ENCODE data around the gene C16orf78.

Gene C16orf78

DNA sequence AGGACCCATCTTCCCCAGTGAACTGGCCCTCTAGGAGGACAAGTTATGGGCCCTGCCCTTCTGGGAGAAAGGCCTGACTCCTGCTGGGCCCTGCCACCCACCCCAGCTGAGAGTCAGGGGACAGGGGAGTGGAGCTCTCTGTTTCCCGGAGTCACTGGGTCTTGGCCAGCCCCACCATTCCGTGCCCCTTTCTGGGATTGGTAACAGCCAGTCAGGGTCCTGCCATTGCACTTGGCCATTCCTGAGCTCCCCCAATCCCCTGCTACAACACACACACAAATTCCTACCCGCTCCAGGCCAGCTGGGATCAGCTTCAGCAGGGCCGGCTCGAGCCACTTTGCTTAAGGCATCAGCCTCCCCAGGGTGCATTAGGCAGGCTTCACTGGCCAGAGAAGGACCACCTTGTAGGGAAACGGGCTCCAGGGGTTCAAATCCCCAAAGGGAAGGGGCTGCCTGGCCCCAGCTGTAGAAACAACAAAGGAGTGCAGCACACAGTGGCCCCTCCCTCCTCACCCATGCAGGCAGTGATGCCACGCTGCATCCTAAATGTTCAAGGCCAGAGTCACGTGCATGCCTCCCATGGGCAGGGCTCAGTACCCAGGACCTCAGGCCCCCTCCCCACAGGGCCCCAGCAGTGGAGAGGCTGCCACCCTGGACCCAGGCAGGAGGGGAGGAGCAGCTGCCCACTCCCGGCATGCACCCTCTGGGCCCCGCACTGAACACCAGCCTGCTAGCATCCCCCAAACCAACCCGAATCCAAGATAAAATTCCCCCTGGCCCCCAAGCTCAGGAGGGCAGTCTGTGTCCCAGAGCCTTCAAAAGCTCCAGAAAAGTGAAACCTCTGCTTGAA, 37.7 kb downstream of the C16orf78 start:
- no peak for DNase-seq (ENCODE audit: low read depth)
- H3K4me3 ChIP-seq (ENCODE audit: low read depth, low read length): no peak overlapping the region
- TF ChIP-seq, protein P1, sequence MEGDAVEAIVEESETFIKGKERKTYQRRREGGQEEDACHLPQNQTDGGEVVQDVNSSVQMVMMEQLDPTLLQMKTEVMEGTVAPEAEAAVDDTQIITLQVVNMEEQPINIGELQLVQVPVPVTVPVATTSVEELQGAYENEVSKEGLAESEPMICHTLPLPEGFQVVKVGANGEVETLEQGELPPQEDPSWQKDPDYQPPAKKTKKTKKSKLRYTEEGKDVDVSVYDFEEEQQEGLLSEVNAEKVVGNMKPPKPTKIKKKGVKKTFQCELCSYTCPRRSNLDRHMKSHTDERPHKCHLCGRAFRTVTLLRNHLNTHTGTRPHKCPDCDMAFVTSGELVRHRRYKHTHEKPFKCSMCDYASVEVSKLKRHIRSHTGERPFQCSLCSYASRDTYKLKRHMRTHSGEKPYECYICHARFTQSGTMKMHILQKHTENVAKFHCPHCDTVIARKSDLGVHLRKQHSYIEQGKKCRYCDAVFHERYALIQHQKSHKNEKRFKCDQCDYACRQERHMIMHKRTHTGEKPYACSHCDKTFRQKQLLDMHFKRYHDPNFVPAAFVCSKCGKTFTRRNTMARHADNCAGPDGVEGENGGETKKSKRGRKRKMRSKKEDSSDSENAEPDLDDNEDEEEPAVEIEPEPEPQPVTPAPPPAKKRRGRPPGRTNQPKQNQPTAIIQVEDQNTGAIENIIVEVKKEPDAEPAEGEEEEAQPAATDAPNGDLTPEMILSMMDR (IDR thresholded peaks at IDR 0.05; ENCODE audit: insufficient read depth, low read depth, low read length, missing control alignments): no peak

DNA sequence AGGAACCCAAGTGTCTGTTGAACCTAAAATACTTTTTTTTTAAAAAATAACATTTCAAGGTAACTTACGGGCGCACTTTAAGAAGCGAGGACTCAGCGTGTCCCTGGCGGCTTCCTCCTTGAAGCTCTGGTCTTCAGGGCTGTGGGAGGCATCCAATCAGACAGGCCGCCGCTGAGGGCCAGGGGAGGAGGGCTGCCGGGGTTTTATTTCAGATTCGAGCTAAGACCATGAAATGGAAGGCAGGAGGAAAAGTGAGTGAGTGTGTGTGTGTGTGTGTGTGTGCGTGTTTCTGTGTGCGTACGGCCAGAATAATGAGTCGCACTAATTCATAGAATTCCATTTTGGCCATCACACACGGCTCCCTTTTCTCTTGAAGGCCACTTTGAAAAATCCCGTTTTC, 41.1 kb downstream of the C16orf78 start:
- no peak for DNase-seq (ENCODE audit: low read depth)
- TF ChIP-seq, protein P1 (IDR thresholded peaks at IDR 0.05; ENCODE audit: insufficient read depth, low read depth, low read length, missing control alignments): no peak
- no peak overlapping the region for H3K4me3 ChIP-seq (ENCODE audit: low read depth, low read length)

DNA sequence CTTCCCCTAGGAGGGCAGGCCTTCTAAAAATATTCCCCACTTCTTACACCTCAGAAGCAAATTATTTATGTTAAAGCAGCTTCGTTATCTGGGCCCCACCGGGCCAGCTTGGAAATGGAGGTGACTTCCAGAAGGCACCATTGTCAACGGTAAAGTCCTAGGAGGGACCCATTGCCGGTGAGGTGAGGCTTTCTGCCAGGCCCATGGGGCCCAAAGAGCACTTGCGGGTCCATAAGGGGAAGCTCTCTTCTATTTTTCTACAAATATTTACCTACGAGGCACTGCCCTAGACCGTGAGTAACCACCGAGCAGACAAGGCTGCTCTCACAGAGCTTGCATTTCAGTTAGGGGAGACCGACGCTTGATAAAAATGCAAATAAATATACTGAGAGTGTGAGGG, 41.5 kb downstream of the C16orf78 start:
- DNase-seq (ENCODE audit: low read depth): no peak
- TF ChIP-seq, protein P1 (IDR thresholded peaks at IDR 0.05; ENCODE audit: insufficient read depth, low read depth, low read length, missing control alignments): no peak
- H3K4me3 ChIP-seq (ENCODE audit: low read depth, low read length): no peak overlapping the region

DNA sequence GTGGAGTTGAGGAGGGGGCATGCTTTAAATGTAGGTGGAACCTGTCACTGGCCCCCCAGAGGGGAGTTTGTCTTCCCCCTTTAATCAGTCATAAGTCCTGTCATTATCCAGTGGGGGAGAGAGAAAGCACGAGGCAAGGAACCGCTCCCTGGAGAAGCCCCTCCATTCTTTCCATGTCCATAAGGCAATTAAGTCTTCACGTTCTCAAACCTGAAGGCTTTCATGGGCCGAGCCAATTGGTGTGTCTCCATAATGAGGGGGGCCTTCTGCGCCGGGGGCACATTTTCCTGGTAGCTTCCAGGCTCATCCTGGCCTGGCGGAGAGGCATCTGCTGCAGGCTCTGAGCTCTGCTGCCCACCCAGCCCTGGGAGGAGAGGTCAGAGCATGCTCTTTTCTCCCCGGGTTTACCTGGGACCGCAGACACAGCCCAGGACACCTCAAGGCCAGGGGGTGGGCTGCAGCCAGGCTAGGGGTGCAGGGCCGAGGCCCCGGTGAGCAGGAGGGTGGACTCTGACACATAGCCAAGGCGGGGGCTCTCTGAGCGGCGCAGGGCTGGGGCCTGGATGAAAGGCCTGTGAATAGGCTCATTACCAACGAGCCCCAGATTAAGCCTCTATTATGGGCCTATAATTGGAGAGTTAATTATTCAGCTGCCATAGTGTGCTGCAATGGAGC, 42.5 kb downstream of the C16orf78 start:
- H3K4me3 ChIP-seq (ENCODE audit: low read depth, low read length): no peak overlapping the region
- DNase-seq (ENCODE audit: low read depth): no peak
- TF ChIP-seq, protein P1 (IDR thresholded peaks at IDR 0.05; ENCODE audit: insufficient read depth, low read depth, low read length, missing control alignments): no peak

DNA sequence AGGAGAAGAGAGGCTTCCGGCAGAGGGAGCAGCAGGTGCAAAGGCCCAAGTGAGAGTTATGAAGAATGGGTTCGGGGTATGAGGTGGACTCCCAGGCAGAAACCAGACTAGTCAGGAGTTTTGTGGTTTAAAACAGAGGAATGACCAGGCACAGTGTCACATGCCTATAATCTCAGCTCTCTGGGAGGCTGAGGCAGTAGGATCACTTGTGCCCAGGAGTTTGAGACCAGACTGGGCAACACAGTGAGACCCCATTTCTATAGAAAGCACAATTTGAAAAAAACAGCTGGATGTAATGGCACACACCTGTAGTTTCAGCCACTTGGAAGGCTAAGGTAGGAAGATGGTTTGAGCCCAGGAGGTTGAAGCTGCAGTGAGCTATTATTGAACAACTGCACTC, 43.8 kb downstream of the C16orf78 start:
- no peak overlapping the region for H3K4me3 ChIP-seq (ENCODE audit: low read depth, low read length)
- TF ChIP-seq, protein P1 (IDR thresholded peaks at IDR 0.05; ENCODE audit: insufficient read depth, low read depth, low read length, missing control alignments): no peak
- no peak for DNase-seq (ENCODE audit: low read depth)

DNA sequence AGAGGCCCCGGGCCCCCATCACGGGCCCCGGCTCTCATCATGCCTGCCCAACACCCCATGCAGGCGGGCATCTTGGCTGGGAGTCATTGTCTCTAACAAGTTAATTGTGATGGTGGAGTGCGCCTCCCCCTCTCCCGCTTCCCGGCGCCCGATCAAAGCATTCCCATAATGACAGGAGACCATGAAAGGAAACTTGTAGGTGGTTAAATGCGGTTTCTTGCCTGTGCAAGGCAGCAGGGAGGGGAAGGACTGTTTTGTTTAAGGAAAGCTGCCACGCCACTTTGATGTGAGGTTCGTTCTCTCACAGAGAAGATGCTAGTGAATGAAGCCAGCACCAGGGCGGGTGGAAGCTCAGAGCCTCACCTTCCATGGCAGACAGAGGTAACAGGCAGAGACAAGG, 45.4 kb downstream of the C16orf78 start:
- no peak overlapping the region for H3K4me3 ChIP-seq (ENCODE audit: low read depth, low read length)
- TF ChIP-seq, protein P1 (IDR thresholded peaks at IDR 0.05; ENCODE audit: insufficient read depth, low read depth, low read length, missing control alignments): no peak
- no peak for DNase-seq (ENCODE audit: low read depth)
